H1 (cell line): ENCODE results near the gene HSCB. TPM values are rescaled to one million over a fixed set of nuclear protein-coding genes. Genes with fewer than 3 reads are reported as not detected.

Experiments used
- CTCF ChIA-PET: fragments of 300-600 bp; sonication (Branson Sonifier 250); formaldehyde crosslinking; loops from one replicate; lab custom pipeline; 2021; ENCODE audit not compliant: partially characterized antibody; lab: Charles Lee
- POLR2A ChIA-PET: fragments of 300-600 bp; sonication (Branson Sonifier 250); formaldehyde crosslinking; loops from one replicate; lab custom pipeline; 2021; ENCODE audit warnings: inconsistent platforms; ENCODE audit not compliant: partially characterized antibody; lab: Charles Lee
- DNase-seq, 2 experiments: peaks; one replicate each; pipeline versions ENCODE4 v3.0.0 to v3.0.0-alpha.2; 2010 to 2022; ENCODE audit warnings: low spot score in 2 of 2, low read depth in 1 of 2, mixed read lengths in 1 of 2
- FAIRE-seq: peaks from 2 replicates; lab custom pipeline; 2011; peaks lifted over from hg19 to GRCh38; lab: Jason Lieb, UNC
- H2AFZ ChIP-seq: 2 replicates; pipeline ENCODE4 v1.8.1; 2012; ENCODE audit warnings: low read length, inconsistent platforms
- H2AK5ac ChIP-seq: 2 replicates; pipeline ENCODE4 v1.6.1; 2013; ENCODE audit warnings: low read depth, low read length
- H2BK120ac ChIP-seq: replicated peaks from 2 replicates; pipeline ENCODE3; 2013; ENCODE audit warnings: low read depth, low read length, inconsistent platforms
- H2BK12ac ChIP-seq: 2 replicates; pipeline ENCODE4 v1.6.1; 2013; ENCODE audit warnings: low read depth, low read length
- H2BK15ac ChIP-seq: 2 replicates; pipeline ENCODE4 v1.6.1; 2013; ENCODE audit warnings: low read length
- H2BK20ac ChIP-seq: 2 replicates; pipeline ENCODE4 v1.6.1; 2013; ENCODE audit warnings: low read length
- H2BK5ac ChIP-seq: 2 replicates; pipeline ENCODE4 v1.6.1; 2013; ENCODE audit warnings: low read depth, low read length
- H3K14ac ChIP-seq: 2 replicates; pipeline ENCODE4 v1.6.1; 2013; ENCODE audit warnings: inconsistent platforms; ENCODE audit not compliant: insufficient read length
- H3K18ac ChIP-seq: 2 replicates; pipeline ENCODE4 v1.6.1; 2013; ENCODE audit warnings: low read length; ENCODE audit errors: extremely low read depth
- H3K23ac ChIP-seq: 2 replicates; pipeline ENCODE4 v1.6.1; 2013; ENCODE audit warnings: inconsistent platforms; ENCODE audit not compliant: insufficient read length
- H3K23me2 ChIP-seq: 2 replicates; pipeline ENCODE4 v1.6.1; 2013; ENCODE audit warnings: low read depth, low read length
- H3K27ac ChIP-seq: 2 replicates; pipeline ENCODE4 v1.6.1; 2011; ENCODE audit warnings: low read depth, low read length, inconsistent platforms
- H3K27me3 ChIP-seq, 4 experiments: replicated peaks in 1 of 4; 1 replicate in 1 of 4; 2 replicates in 3 of 4; pipeline versions ENCODE4 v1.6.1 to v1.8.1; 2011 to 2013; ENCODE audit warnings: low read length in 3 of 4, mild to moderate bottlenecking in 3 of 4, inconsistent platforms in 2 of 4, mixed read lengths in 2 of 4, moderate library complexity in 1 of 4; ENCODE audit not compliant: control insufficient read depth in 3 of 4, insufficient read depth in 3 of 4; ENCODE audit errors: extremely low read depth in 1 of 4
- H3K36me3 ChIP-seq, 4 experiments: 2 replicates each; pipeline versions ENCODE4 v1.6.1 to v1.8.1; 2011 to 2013; ENCODE audit warnings: mild to moderate bottlenecking in 4 of 4, low read length in 3 of 4, moderate library complexity in 2 of 4, control low read depth in 1 of 4, inconsistent platforms in 1 of 4; ENCODE audit not compliant: insufficient read depth in 4 of 4, control insufficient read depth in 2 of 4
- H3K4ac ChIP-seq: replicated peaks from 2 replicates; pipeline ENCODE3; 2013; ENCODE audit warnings: low read length, low read depth, mixed read lengths, inconsistent platforms; ENCODE audit not compliant: insufficient read length
- H3K4me1 ChIP-seq, 4 experiments: replicated peaks in 1 of 4; 1 replicate in 1 of 4; 2 replicates in 3 of 4; pipeline versions ENCODE4 v1.6.1 to v1.8.1; 2011 to 2013; ENCODE audit warnings: low read length in 3 of 4, inconsistent platforms in 2 of 4, mixed read lengths in 1 of 4; ENCODE audit not compliant: insufficient read depth in 4 of 4, control insufficient read depth in 3 of 4
- H3K4me2 ChIP-seq, 2 experiments: 2 replicates each; pipeline versions ENCODE4 v1.6.1 to v1.8.1; 2011 to 2013; ENCODE audit warnings: low read depth in 2 of 2, low read length in 2 of 2, control low read depth in 1 of 2, inconsistent platforms in 1 of 2, mild to moderate bottlenecking in 1 of 2; ENCODE audit not compliant: insufficient read depth in 1 of 2
- H3K4me3 ChIP-seq, 4 experiments: fragments of 200-600, 300-600 bp in 1 of 4; sonication (generic), shearing (Covaris generic), sonication (Bioruptor Twin) in 1 of 4; 2 replicates each; pipeline versions ENCODE4 v1.5.1 to v1.8.1; 2011 to 2016; ENCODE audit warnings: low read length in 4 of 4, low read depth in 3 of 4, control low read depth in 2 of 4, inconsistent platforms in 2 of 4, mild to moderate bottlenecking in 2 of 4, mixed read lengths in 1 of 4, moderate library complexity in 1 of 4; ENCODE audit not compliant: insufficient read depth in 2 of 4; ENCODE audit errors: extremely low read depth in 1 of 4
- H3K56ac ChIP-seq: replicated peaks from 2 replicates; pipeline ENCODE3; 2013; ENCODE audit warnings: low read depth, mild to moderate bottlenecking, mixed read lengths, low read length, inconsistent platforms; ENCODE audit not compliant: insufficient read length
- H3K79me1 ChIP-seq: 2 replicates; pipeline ENCODE4 v1.6.1; 2013; ENCODE audit warnings: low read depth, low read length, control low read depth
- H3K79me2 ChIP-seq, 2 experiments: 2 replicates each; pipeline versions ENCODE4 v1.6.1 to v1.8.1; 2012 to 2013; ENCODE audit warnings: low read length in 2 of 2, mild to moderate bottlenecking in 2 of 2, inconsistent platforms in 1 of 2; ENCODE audit not compliant: insufficient read depth in 2 of 2, control insufficient read depth in 1 of 2
- H3K9ac ChIP-seq, 4 experiments: replicated peaks in 1 of 4; 1 replicate in 1 of 4; 2 replicates in 3 of 4; pipeline versions ENCODE4 v1.6.1 to v1.8.1; 2011 to 2013; ENCODE audit warnings: low read depth in 3 of 4, low read length in 3 of 4, control low read depth in 2 of 4, mild to moderate bottlenecking in 2 of 4, moderate library complexity in 2 of 4, inconsistent platforms in 1 of 4; ENCODE audit errors: extremely low read depth in 1 of 4
- H3K9me3 ChIP-seq, 2 experiments: 2 replicates each; pipeline versions ENCODE4 v1.6.1 to v1.8.1; 2012 to 2013; ENCODE audit warnings: mild to moderate bottlenecking in 2 of 2, moderate library complexity in 2 of 2, control low read depth in 1 of 2, inconsistent platforms in 1 of 2, low read depth in 1 of 2, low read length in 1 of 2, mixed read lengths in 1 of 2; ENCODE audit not compliant: insufficient read depth in 2 of 2
- H4K20me1 ChIP-seq, 2 experiments: replicated peaks in 1 of 2; 2 replicates each; pipeline versions ENCODE3 to v1.8.1; 2011 to 2013; ENCODE audit warnings: inconsistent platforms in 2 of 2, low read length in 2 of 2, mild to moderate bottlenecking in 1 of 2; ENCODE audit not compliant: insufficient read depth in 2 of 2, control insufficient read depth in 1 of 2
- H4K5ac ChIP-seq: 2 replicates; pipeline ENCODE4 v1.6.1; 2013; ENCODE audit warnings: low read length, low read depth, mixed read lengths, inconsistent platforms; ENCODE audit not compliant: insufficient read length
- H4K8ac ChIP-seq: 2 replicates; pipeline ENCODE4 v1.8.0; 2013; ENCODE audit warnings: mild to moderate bottlenecking, moderate library complexity, low read length, inconsistent platforms; ENCODE audit not compliant: insufficient read depth; ENCODE audit errors: extremely low read depth
- H4K91ac ChIP-seq: replicated peaks from 2 replicates; pipeline ENCODE3; 2013; ENCODE audit warnings: low read length, mixed read lengths, inconsistent platforms; ENCODE audit not compliant: insufficient read length
- POU5F1 ChIP-seq: IDR thresholded peaks from 2 replicates; pipeline ENCODE4 v1.6.1; 2011; ENCODE audit warnings: low read depth, mild to moderate bottlenecking, low read length, moderate library complexity
- WGBS, 2 experiments: shearing (Covaris generic) in 1 of 2; methylation state at CpG; one replicate each; pipeline versions ENCODE4 v1.1.6 to v1.1.7; 2013 to 2015; ENCODE audit warnings: low lambda C conversion rate in 2 of 2, mixed read lengths in 2 of 2, inconsistent platforms in 1 of 2, low coverage in 1 of 2, missing lambda C conversion rate in 1 of 2; ENCODE audit not compliant: insufficient replicate concordance in 2 of 2, insufficient coverage in 1 of 2, insufficient read length in 1 of 2; ENCODE audit errors: extremely low coverage in 1 of 2, missing lambda C conversion rate in 1 of 2; 5-methylcytosine and 5-hydroxymethylcytosine counted together
- polyA plus RNA-seq, 7 experiments: library from polyadenylated mRNA; depleted of rRNA in 3 of 7; stranded (reverse) in 5 of 7; unstranded in 2 of 7; fragments of >200 nt in 5 of 7; fragments of 200-250 nt in 2 of 7; gene quantifications; 1 replicate in 5 of 7; 2 replicates in 1 of 7; 4 replicates in 1 of 7; pipeline versions ENCODE4 v1.2.1 to v1.2.3, GENCODE V29; 2011 to 2013; ENCODE audit warnings: missing spikeins in 2 of 7, mixed read lengths in 2 of 7
- total RNA-seq: library from RNA; stranded (reverse); fragmentation: NEBNext Ultra II Directional; extraction: Animal tissue kit (Norgen Biotek cat#: 25700); gene quantifications from 2 replicates; pipeline ENCODE4 v1.2.1, GENCODE V29; 2021

Gene HSCB
- total and polyA plus RNA-seq, 2 of the 8 experiments (the other 6 are each of a cell fraction or from before 2014, with no cell fraction given): 14.7 to 16.6 TPM

DNA sequence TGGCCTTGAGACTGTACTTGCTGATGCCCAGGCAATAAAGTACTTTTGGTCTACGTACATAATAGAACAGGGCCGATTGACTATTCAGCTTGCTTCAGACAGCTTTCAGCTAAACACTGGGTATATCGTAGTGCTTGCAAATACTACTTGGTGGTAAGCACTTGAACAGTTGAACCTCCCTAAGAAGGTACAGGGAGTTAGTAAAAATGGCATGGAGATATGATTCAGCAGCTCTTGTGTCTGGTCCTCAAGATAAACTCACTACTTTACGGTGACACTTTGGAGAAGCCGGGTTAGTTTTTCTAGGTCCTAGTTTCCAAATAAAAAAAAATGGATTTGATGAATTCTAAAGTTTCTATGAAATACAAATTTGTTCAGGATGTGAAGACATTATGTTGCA, 38.0 kb downstream of the HSCB start:
- POLR2A ChIA-PET: interaction anchor here (1.0 to 2.9 kb wide), 3 partner anchors 15 to 39 kb away, joined by 3 to 13 read pairs (median 3); partner anchors contain the start of gene CHEK2
- Histone ChIP-seq H3K56ac (no peak overlapping the region), H3K4me1 (no peaks in the 10 kb centered on the region), H3K27ac (no peak overlapping the region), H3K36me3 (peaks cover 9 to 52% (median 27%) of the 10 kb centered on the region in 4 experiments), H3K23me2 (no peaks in the 10 kb centered on the region), H2BK20ac (no peak overlapping the region), H3K79me2 (peaks cover 0 to 26% of the 10 kb centered on the region in 2 experiments; a peak in 2 of 4 replicates), H4K20me1 (peaks cover 2 to 6% of the 10 kb centered on the region in 2 experiments), H2AK5ac (no peak overlapping the region), H2BK15ac (no peak overlapping the region), H2BK12ac (no peak overlapping the region), H4K91ac (no peak overlapping the region), H3K4me3 (no peak overlapping the region), H3K14ac (no peak overlapping the region), H3K27me3 (no peaks in the 10 kb centered on the region), H3K9me3 (no peaks in the 10 kb centered on the region), H3K9ac (no peak overlapping the region), H2BK120ac (no peak overlapping the region), H3K4ac (no peak overlapping the region), H3K23ac (no peak overlapping the region), H2AFZ (no peak overlapping the region), H3K4me2 (no peak overlapping the region), H4K5ac (no peak overlapping the region), H3K18ac (no peak overlapping the region), H2BK5ac (no peak overlapping the region), H4K8ac (no peak overlapping the region), H3K79me1 (no peaks in the 10 kb centered on the region; the same call in 1 of the 2 replicates)
- FAIRE-seq: no peak
- no peak for DNase-seq
- TF ChIP-seq POU5F1: no peak
- 94% methylated on average over 5 of the region's 5 CpGs; no CpG with 5 or more reads in 1 of the 2 experiments for WGBS, 2 experiments
- CTCF ChIA-PET: interaction anchor here (0.5 to 0.7 kb wide), 2 partner anchors 10 to 264 kb away, joined by 3 to 4 read pairs; no protein-coding TSS in a partner anchor
